IPS-15b (cell line): ENCODE data around the gene TYRO3.
A peak's percentile ranks its signal among the peaks of the same experiment; 100 is the strongest.

ENCODE experiments used
- H3K27me3 ChIP-seq: one replicate; pipeline ENCODE4 v1.6.1; 2013; ENCODE audit warnings: low read length; ENCODE audit not compliant: control insufficient read depth, insufficient read depth
- H3K36me3 ChIP-seq: one replicate; pipeline ENCODE4 v1.6.1; 2013; ENCODE audit warnings: low read length; ENCODE audit not compliant: control insufficient read depth, insufficient read depth
- H3K4me1 ChIP-seq: one replicate; pipeline ENCODE4 v1.6.1; 2013; ENCODE audit warnings: mild to moderate bottlenecking, low read length; ENCODE audit not compliant: control insufficient read depth, insufficient read depth
- H3K4me3 ChIP-seq: one replicate; pipeline ENCODE4 v1.5.1; 2013; ENCODE audit warnings: low read depth, low read length
- H3K9ac ChIP-seq: one replicate; pipeline ENCODE4 v1.6.1; 2013; ENCODE audit warnings: low read depth, mild to moderate bottlenecking, low read length
- H3K9me3 ChIP-seq: one replicate; pipeline ENCODE4 v1.6.1; 2013; ENCODE audit warnings: mild to moderate bottlenecking, low read length; ENCODE audit not compliant: control insufficient read depth, insufficient read depth

Gene TYRO3

GRCh38 chr15:41558400-41559238 lies at the start of gene TYRO3:
TSS of gene TYRO3 (plus strand) at chr15:41559212. CDS start at chr15:41559258, 46 bp downstream.
- H3K36me3 ChIP-seq: peaks cover 5% of the 10 kb centered on the region
- H3K9ac ChIP-seq: peak within 1 kb of the TSS; percentile 65
- H3K4me3 ChIP-seq: peak within 1 kb of the TSS; percentile 85
- no peaks in the 10 kb centered on the region for H3K27me3 ChIP-seq
- peaks cover 36% of the 10 kb centered on the region for H3K4me1 ChIP-seq
- no peaks in the 10 kb centered on the region for H3K9me3 ChIP-seq

GRCh38 chr15:41510728-41511127 lies 48.3 kb upstream of the TYRO3 start:
- peaks cover 70% of the 10 kb centered on the region for H3K27me3 ChIP-seq
- H3K9ac ChIP-seq: no peak overlapping the region
- H3K9me3 ChIP-seq: no peaks in the 10 kb centered on the region
- H3K36me3 ChIP-seq: no peaks in the 10 kb centered on the region
- peak overlapping the region; percentile 80 for H3K4me3 ChIP-seq
- peaks cover 3% of the 10 kb centered on the region for H3K4me1 ChIP-seq

GRCh38 chr15:41511331-41511898 lies 47.6 kb upstream of the TYRO3 start:
- Histone ChIP-seq H3K9ac (no peak overlapping the region), H3K4me1 (peaks cover 3% of the 10 kb centered on the region), H3K36me3 (no peaks in the 10 kb centered on the region), H3K4me3 (peak overlapping the region; percentile 80), H3K9me3 (no peaks in the 10 kb centered on the region), H3K27me3 (peaks cover 66% of the 10 kb centered on the region)

GRCh38 chr15:41511899-41512369 lies 47.1 kb upstream of the TYRO3 start:
- no peak overlapping the region for H3K9ac ChIP-seq
- H3K9me3 ChIP-seq: no peaks in the 10 kb centered on the region
- peak overlapping the region; percentile 80 for H3K4me3 ChIP-seq
- H3K4me1 ChIP-seq: peaks cover 3% of the 10 kb centered on the region
- H3K27me3 ChIP-seq: peaks cover 64% of the 10 kb centered on the region
- H3K36me3 ChIP-seq: peaks cover 2% of the 10 kb centered on the region

- peaks cover 3% of the 10 kb centered on the region for H3K4me1 ChIP-seq
- peaks cover 5% of the 10 kb centered on the region for H3K36me3 ChIP-seq
- peaks cover 60% of the 10 kb centered on the region for H3K27me3 ChIP-seq
- no peak overlapping the region for H3K9ac ChIP-seq
- H3K4me3 ChIP-seq: peak overlapping the region; percentile 80
- no peaks in the 10 kb centered on the region for H3K9me3 ChIP-seq
Observed at GRCh38 chr15:41512512-41512939, 46.5 kb upstream of the TYRO3 start.

- Histone ChIP-seq H3K36me3 (peaks cover 8% of the 10 kb centered on the region), H3K9ac (no peak overlapping the region), H3K9me3 (no peaks in the 10 kb centered on the region), H3K4me3 (peak overlapping the region; percentile 80), H3K4me1 (peaks cover 3% of the 10 kb centered on the region), H3K27me3 (peaks cover 55% of the 10 kb centered on the region)
Observed at GRCh38 chr15:41512940-41513505, 46.0 kb upstream of the TYRO3 start.

- peaks cover 51% of the 10 kb centered on the region for H3K27me3 ChIP-seq
- no peaks in the 10 kb centered on the region for H3K9me3 ChIP-seq
- H3K4me1 ChIP-seq: peaks cover 3% of the 10 kb centered on the region
- no peak within 1 kb of the TSS for H3K9ac ChIP-seq
- peak within 1 kb of the TSS; percentile 80 for H3K4me3 ChIP-seq
- H3K36me3 ChIP-seq: peaks cover 12% of the 10 kb centered on the region
Observed at GRCh38 chr15:41513506-41514227, 45.3 kb upstream of the TYRO3 start, which contains the start of gene LTK. TSS of gene LTK (minus strand) at chr15:41513827. CDS start at chr15:41513709, 118 bp downstream.

- H3K27me3 ChIP-seq: peaks cover 12% of the 10 kb centered on the region
- no peaks in the 10 kb centered on the region for H3K4me1 ChIP-seq
- peaks cover 24% of the 10 kb centered on the region for H3K36me3 ChIP-seq
- no peak overlapping the region for H3K9ac ChIP-seq
- no peaks in the 10 kb centered on the region for H3K9me3 ChIP-seq
- H3K4me3 ChIP-seq: no peak overlapping the region
Observed at GRCh38 chr15:41517895-41518449, 41.0 kb upstream of the TYRO3 start.

- no peak overlapping the region for H3K9ac ChIP-seq
- peaks cover 38% of the 10 kb centered on the region for H3K36me3 ChIP-seq
- H3K4me3 ChIP-seq: no peak overlapping the region
- H3K9me3 ChIP-seq: no peaks in the 10 kb centered on the region
- no peaks in the 10 kb centered on the region for H3K4me1 ChIP-seq
- no peaks in the 10 kb centered on the region for H3K27me3 ChIP-seq
Observed at GRCh38 chr15:41520636-41521035, 38.4 kb upstream of the TYRO3 start.

GRCh38 chr15:41521614-41522013 lies 37.4 kb upstream of the TYRO3 start:
- Histone ChIP-seq H3K9me3 (no peaks in the 10 kb centered on the region), H3K4me1 (no peaks in the 10 kb centered on the region), H3K4me3 (no peak overlapping the region), H3K9ac (no peak overlapping the region), H3K36me3 (peaks cover 41% of the 10 kb centered on the region), H3K27me3 (no peaks in the 10 kb centered on the region)

GRCh38 chr15:41523097-41523496 lies 35.9 kb upstream of the TYRO3 start:
- H3K36me3 ChIP-seq: peaks cover 43% of the 10 kb centered on the region
- no peak overlapping the region for H3K4me3 ChIP-seq
- no peaks in the 10 kb centered on the region for H3K4me1 ChIP-seq
- H3K9me3 ChIP-seq: no peaks in the 10 kb centered on the region
- no peaks in the 10 kb centered on the region for H3K27me3 ChIP-seq
- no peak overlapping the region for H3K9ac ChIP-seq
